ENCODE measurements around the gene TRNAU1AP. TPM values are rescaled to one million over a fixed set of nuclear protein-coding genes. Genes with fewer than 3 reads are reported as not detected.

The TRNAU1AP gene
- total and polyA plus RNA-seq, 2 of the 13 experiments (the other 11 are each of a cell fraction or from before 2014, with no cell fraction given), result 29.0 to 42.9 TPM

DNA sequence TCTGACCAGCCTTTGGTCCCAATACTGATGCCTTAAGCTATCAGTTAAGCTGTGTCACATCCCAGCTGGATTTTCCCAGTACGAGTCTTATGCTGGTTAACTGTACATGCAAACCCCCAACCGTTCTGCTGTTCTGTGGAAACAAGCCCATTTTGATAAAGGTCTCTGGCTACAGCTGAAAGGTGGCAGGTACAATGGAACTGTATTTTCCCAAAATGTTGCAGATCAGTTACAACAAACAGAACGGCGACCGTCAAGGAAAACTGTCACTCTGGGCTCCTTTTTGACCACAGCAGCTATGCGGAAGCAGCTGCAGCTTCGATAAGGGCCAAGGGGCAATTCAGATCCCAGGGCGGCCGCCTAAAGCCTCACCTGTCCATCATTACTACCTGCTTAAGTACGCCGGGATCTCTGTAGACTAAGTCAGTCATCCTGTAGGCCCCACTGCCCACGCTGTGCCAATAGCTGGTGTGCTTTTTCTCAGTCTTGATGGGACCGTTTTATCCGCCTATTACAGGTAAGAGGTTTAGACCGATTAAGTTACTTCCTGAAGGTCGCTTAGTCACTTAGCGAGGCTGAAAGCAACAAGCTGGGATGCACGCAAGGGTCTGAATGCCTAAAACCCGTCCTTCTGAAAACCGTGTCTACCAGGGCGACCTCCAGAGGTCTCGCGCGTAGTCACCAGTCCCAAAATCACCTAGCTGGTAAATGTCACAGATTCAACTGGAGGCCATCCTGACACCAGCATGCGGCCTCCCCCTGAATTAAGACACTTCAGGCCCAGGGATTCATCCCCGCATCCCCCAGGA, 28.0 kb downstream of the TRNAU1AP start (continued):
- TF ChIP-seq, protein P1, sequence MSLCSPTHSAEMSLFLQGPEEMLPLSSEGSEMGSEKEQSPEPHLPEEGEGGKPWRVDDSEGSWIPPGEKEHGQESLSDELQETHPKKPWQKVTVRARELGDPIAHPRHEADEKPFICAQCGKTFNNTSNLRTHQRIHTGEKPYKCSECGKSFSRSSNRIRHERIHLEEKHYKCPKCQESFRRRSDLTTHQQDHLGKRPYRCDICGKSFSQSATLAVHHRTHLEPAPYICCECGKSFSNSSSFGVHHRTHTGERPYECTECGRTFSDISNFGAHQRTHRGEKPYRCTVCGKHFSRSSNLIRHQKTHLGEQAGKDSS (CRISPR knock-in tag; IDR thresholded peaks at IDR 0.05; ENCODE audit: borderline replicate concordance, low read depth), result no peak
- TF ChIP-seq ZBTB37 (CRISPR knock-in tag; IDR thresholded peaks at IDR 0.05), result 0 out of 2 replicates have a peak, but pooled peaks have one; percentile 1
- TF ChIP-seq ESRRA (CRISPR knock-in tag; IDR thresholded peaks at IDR 0.05; ENCODE audit: low read depth), result no peak
- peak; percentile 41; the same call in 1 of the 2 replicates for TF ChIP-seq ZNF251 (CRISPR knock-in tag; IDR thresholded peaks at IDR 0.05)
- no peak for TF ChIP-seq ZNF598 (CRISPR knock-in tag; IDR thresholded peaks at IDR 0.05; ENCODE audit: borderline replicate concordance)
- no peak for TF ChIP-seq ZNF567 (CRISPR knock-in tag; IDR thresholded peaks at IDR 0.05; ENCODE audit: borderline replicate concordance)
- TF ChIP-seq ZNF883 (CRISPR knock-in tag; IDR thresholded peaks at IDR 0.05; ENCODE audit: not compliant biosample characterization), result no peak
- TF ChIP-seq ZZZ3 (CRISPR knock-in tag; IDR thresholded peaks at IDR 0.05; ENCODE audit: borderline replicate concordance), result peak; percentile 40; the same call in 1 of the 2 replicates
- TF ChIP-seq ZBTB43 (CRISPR knock-in tag; conservative IDR thresholded peaks at IDR 0.05), result no peak; the same call in 1 of the 2 replicates
- TF ChIP-seq RXRB (CRISPR knock-in tag; IDR thresholded peaks at IDR 0.05; ENCODE audit: borderline replicate concordance), result no peak
- TF ChIP-seq NCOA5 (CRISPR knock-in tag; IDR thresholded peaks at IDR 0.05), result no peak
- peak; percentile 7; the same call in 1 of the 2 replicates for TF ChIP-seq ZMYM2 (CRISPR knock-in tag; IDR thresholded peaks at IDR 0.05)
- no peak for TF ChIP-seq U2AF1 (optimal IDR thresholded peaks at IDR 0.05; ENCODE audit: low read depth, low read length)
- no peak for TF ChIP-seq SP2 (CRISPR knock-in tag; IDR thresholded peaks at IDR 0.05)
- TF ChIP-seq, protein P2, sequence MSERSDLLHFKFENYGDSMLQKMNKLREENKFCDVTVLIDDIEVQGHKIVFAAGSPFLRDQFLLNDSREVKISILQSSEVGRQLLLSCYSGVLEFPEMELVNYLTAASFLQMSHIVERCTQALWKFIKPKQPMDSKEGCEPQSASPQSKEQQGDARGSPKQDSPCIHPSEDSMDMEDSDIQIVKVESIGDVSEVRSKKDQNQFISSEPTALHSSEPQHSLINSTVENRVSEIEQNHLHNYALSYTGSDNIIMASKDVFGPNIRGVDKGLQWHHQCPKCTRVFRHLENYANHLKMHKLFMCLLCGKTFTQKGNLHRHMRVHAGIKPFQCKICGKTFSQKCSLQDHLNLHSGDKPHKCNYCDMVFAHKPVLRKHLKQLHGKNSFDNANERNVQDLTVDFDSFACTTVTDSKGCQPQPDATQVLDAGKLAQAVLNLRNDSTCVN (CRISPR knock-in tag; IDR thresholded peaks at IDR 0.05; ENCODE audit: borderline replicate concordance), result no peak
- TF ChIP-seq FLYWCH1 (CRISPR knock-in tag; IDR thresholded peaks at IDR 0.05), result no peak
- no peak for TF ChIP-seq PRPF4 (IDR thresholded peaks at IDR 0.05; ENCODE audit: low read depth, low read length, poor library complexity, severe bottlenecking)
- 0 out of 2 replicates have a peak, but pooled peaks have one; percentile 14 for TF ChIP-seq NFKBIZ (CRISPR knock-in tag; IDR thresholded peaks at IDR 0.05)
- no peak for TF ChIP-seq GABPB1 (CRISPR knock-in tag; IDR thresholded peaks at IDR 0.05)
- no peak for TF ChIP-seq KAT7 (CRISPR knock-in tag; IDR thresholded peaks at IDR 0.05; ENCODE audit: borderline replicate concordance)
- no peak for TF ChIP-seq ZFP41 (CRISPR knock-in tag; IDR thresholded peaks at IDR 0.05; ENCODE audit: borderline replicate concordance)
- no peak for TF ChIP-seq KDM4B (CRISPR knock-in tag; IDR thresholded peaks at IDR 0.05)
- TF ChIP-seq CENPX (CRISPR knock-in tag; IDR thresholded peaks at IDR 0.05), result no peak
- no peak for TF ChIP-seq ZNF766 (CRISPR knock-in tag; IDR thresholded peaks at IDR 0.05; ENCODE audit: borderline replicate concordance)
- TF ChIP-seq ZBTB1 (CRISPR knock-in tag; IDR thresholded peaks at IDR 0.05; ENCODE audit: borderline replicate concordance), result no peak
- no peak for TF ChIP-seq ZNF530 (CRISPR knock-in tag; IDR thresholded peaks at IDR 0.05; ENCODE audit: low read depth)
